GM23248 (cell line): ENCODE data around the gene NUDT4. TPM values are rescaled to one million over a fixed set of nuclear protein-coding genes. Genes with fewer than 3 reads are reported as not detected.

Experiments
- DNase-seq: peaks from one replicate; pipeline ENCODE4 v3.0.0-alpha.2; 2015
- H2AFZ ChIP-seq: fragments of 200-600 bp; sonication (generic); 2 replicates; pipeline ENCODE4 v1.6.1; 2016; ENCODE audit warnings: antibody characterized with exemption
- H3F3A ChIP-seq: fragments of 200-600 bp; sonication (generic); 2 replicates; pipeline ENCODE4 v1.6.1; 2016; ENCODE audit warnings: mild to moderate bottlenecking, antibody characterized with exemption, mixed run types; ENCODE audit not compliant: insufficient read depth
- H3K27ac ChIP-seq: fragments of 200-600 bp; sonication (generic); 2 replicates; pipeline ENCODE4 v1.5.1; 2016; ENCODE audit warnings: mild to moderate bottlenecking
- H3K27me3 ChIP-seq: fragments of 200-600 bp; sonication (generic); replicated peaks from 2 replicates; pipeline ENCODE4 v1.6.1; 2016; ENCODE audit warnings: mild to moderate bottlenecking; ENCODE audit not compliant: insufficient read depth
- H3K36me3 ChIP-seq: fragments of 200-600 bp; sonication (generic); 2 replicates; pipeline ENCODE4 v1.6.1; 2016; ENCODE audit warnings: low read depth, mild to moderate bottlenecking
- H3K4me1 ChIP-seq: fragments of 200-600 bp; sonication (generic); 2 replicates; pipeline ENCODE4 v1.6.1; 2016; ENCODE audit warnings: mild to moderate bottlenecking; ENCODE audit not compliant: insufficient read depth
- H3K4me2 ChIP-seq: fragments of 200-600 bp; sonication (generic); one replicate; pipeline ENCODE4 v1.6.1; 2016; ENCODE audit warnings: mild to moderate bottlenecking; ENCODE audit not compliant: unreplicated experiment
- H3K4me3 ChIP-seq: fragments of 200-600 bp; sonication (generic); 2 replicates; pipeline ENCODE4 v1.5.1; 2016; ENCODE audit warnings: mild to moderate bottlenecking
- H3K79me2 ChIP-seq: fragments of 200-600 bp; sonication (generic); 2 replicates; pipeline ENCODE4 v1.6.1; 2016; ENCODE audit warnings: mild to moderate bottlenecking; ENCODE audit not compliant: insufficient read depth
- H3K9ac ChIP-seq: fragments of 200-600 bp; sonication (generic); 2 replicates; pipeline ENCODE4 v1.6.1; 2016; ENCODE audit warnings: mild to moderate bottlenecking
- H3K9me2 ChIP-seq: fragments of 200-600 bp; sonication (generic); 2 replicates; pipeline ENCODE4 v1.6.1; 2016; ENCODE audit warnings: mixed run types, mild to moderate bottlenecking, moderate library complexity; ENCODE audit not compliant: insufficient read depth
- H3K9me3 ChIP-seq: fragments of 200-600 bp; sonication (generic); one replicate; pipeline ENCODE4 v1.6.1; 2017; ENCODE audit warnings: low read depth
- H4K20me1 ChIP-seq: fragments of 200-600 bp; sonication (generic); 2 replicates; pipeline ENCODE4 v1.6.0; 2016; ENCODE audit not compliant: insufficient read depth
- EZH2 ChIP-seq: fragments of 200-600 bp; sonication (generic); IDR thresholded peaks from 2 replicates; pipeline ENCODE4 v1.6.1; 2018; ENCODE audit warnings: antibody characterized with exemption, mild to moderate bottlenecking; ENCODE audit not compliant: insufficient read depth, poor library complexity, severe bottlenecking
- EZH2phosphoT487 ChIP-seq: fragments of 200-600 bp; sonication (generic); IDR thresholded peaks from 2 replicates; pipeline ENCODE4 v1.6.1; 2018; ENCODE audit warnings: antibody characterized with exemption, moderate library complexity, mild to moderate bottlenecking, low read depth; ENCODE audit not compliant: insufficient read depth
- WGBS, 2 experiments: methylation state at CpG; one replicate each; pipeline ENCODE4 v1.1.6; 2015 to 2017; ENCODE audit warnings: low lambda C conversion rate in 2 of 2, low coverage in 1 of 2; ENCODE audit errors: missing lambda C conversion rate in 2 of 2; 5-methylcytosine and 5-hydroxymethylcytosine counted together
- in situ Hi-C: fragments of 300-500 bp; cut with MboI; formaldehyde crosslinking; loops from 2 replicates; pipeline ENCODE4 v1.15.0; 2020
- polyA plus RNA-seq: library from polyadenylated mRNA; unstranded; fragments of >200 nt; fragmentation: Nextera tagmentation; extraction: Ambion mirVana; gene quantifications from 2 replicates; pipeline ENCODE4 v1.2.1, GENCODE V29; 2016
- total RNA-seq: library from RNA; depleted of rRNA; stranded (reverse); fragments of >200 nt; shearing (Covaris generic); gene quantifications from 2 replicates; pipeline ENCODE4 v1.2.3, GENCODE V29; 2014

The NUDT4 gene
- total and polyA plus RNA-seq, 2 experiments from 2014 or later, result 37.2 to 47.8 TPM

DNA sequence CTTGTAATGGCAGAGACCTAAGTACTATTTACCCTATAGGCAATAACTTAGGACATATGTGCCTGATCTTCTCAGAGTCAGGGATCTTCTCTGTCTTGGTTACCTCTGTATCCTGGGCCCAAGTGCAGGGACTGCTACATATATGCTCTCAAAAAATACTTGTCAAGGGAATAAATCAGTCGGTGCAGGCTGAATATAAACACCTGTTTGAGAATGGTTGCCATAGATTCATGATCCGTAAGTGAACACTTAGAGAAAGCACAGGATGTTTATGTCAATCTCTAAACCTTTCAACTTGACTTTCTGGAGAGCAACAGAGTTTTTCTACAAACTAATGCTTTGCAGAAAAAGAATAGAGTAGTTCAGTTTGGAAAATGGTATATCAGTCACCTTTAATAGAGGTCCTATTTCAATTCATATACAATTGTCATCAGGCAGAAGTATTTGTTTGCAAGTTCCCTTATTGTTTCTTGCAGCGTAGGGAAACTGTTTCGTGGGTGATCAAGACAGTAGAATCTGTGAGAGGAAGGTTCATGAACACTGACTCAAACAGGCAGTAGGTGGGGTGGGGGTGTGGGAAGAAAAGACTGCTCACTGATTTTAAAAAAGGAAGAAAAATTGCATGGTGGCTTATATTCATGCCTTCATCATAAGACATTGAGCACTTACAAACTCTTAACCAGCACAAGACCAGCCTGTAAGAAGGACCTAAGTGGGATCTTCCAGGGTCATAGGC, 70.0 kb downstream of the NUDT4 start:
- TF ChIP-seq EZH2phosphoT487 (no peak), EZH2 (no peak)
- in situ Hi-C loops, result no loop called here
- DNase-seq, result no peak

DNA sequence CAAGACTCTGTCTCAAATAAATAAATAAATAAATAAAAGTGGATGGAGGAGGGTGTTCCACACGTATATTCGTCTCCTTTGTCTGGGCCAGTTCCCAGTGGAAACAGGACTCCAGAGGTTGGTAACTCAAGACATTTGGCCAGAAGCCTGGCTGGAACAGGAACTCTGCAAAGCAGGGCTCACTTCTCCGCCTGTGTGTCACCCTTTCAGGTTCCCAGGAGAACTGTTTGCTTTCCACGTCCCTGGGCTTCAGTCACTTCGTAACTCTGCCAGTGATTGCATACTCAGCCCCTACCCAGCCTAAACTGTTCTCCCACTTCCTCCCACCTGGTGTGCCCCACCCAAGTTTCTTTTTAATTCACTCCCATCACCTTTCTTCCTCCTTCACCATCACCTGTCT, 71.1 kb downstream of the NUDT4 start:
- Histone ChIP-seq H3K27me3 (no peaks in the 10 kb centered on the region), H3K79me2 (no peaks in the 10 kb centered on the region), H3K36me3 (no peaks in the 10 kb centered on the region), H3K4me1 (peaks cover 7% of the 10 kb centered on the region), H3K9me2 (no peaks in the 10 kb centered on the region), H3F3A (peaks cover 6% of the 10 kb centered on the region; the same call in 1 of the 2 replicates), H3K9ac (no peak overlapping the region), H3K4me3 (no peak overlapping the region), H3K27ac (no peak overlapping the region), H4K20me1 (no peaks in the 10 kb centered on the region), H2AFZ (no peak overlapping the region), H3K4me2 (no peak overlapping the region), H3K9me3 (no peaks in the 10 kb centered on the region)
- 92 to 96% methylated on average over 5 of the region's 5 CpGs for WGBS, 2 experiments
- TF ChIP-seq EZH2, result no peak
- DNase-seq, result no peak
- in situ Hi-C loops, result no loop called here

More for the DNA sequence above, 70.0 kb downstream of the NUDT4 start:
- no peak overlapping the region for H3K4me2 ChIP-seq
- H3K9me3 ChIP-seq, result no peaks in the 10 kb centered on the region
- H3K79me2 ChIP-seq, result no peaks in the 10 kb centered on the region
- H3K9ac ChIP-seq, result no peak overlapping the region
- no peak overlapping the region for H2AFZ ChIP-seq
- no peaks in the 10 kb centered on the region for H3K9me2 ChIP-seq
- no peaks in the 10 kb centered on the region for H4K20me1 ChIP-seq
- no peak overlapping the region for H3K4me3 ChIP-seq
- H3K27me3 ChIP-seq, result no peaks in the 10 kb centered on the region
- peaks cover 4% of the 10 kb centered on the region for H3K4me1 ChIP-seq
- H3K36me3 ChIP-seq, result no peaks in the 10 kb centered on the region
- no peak overlapping the region for H3K27ac ChIP-seq
- peaks cover 6% of the 10 kb centered on the region for H3F3A ChIP-seq
- WGBS, 2 experiments, result 89 to 91% methylated on average over 4 of the region's 4 CpGs

DNA sequence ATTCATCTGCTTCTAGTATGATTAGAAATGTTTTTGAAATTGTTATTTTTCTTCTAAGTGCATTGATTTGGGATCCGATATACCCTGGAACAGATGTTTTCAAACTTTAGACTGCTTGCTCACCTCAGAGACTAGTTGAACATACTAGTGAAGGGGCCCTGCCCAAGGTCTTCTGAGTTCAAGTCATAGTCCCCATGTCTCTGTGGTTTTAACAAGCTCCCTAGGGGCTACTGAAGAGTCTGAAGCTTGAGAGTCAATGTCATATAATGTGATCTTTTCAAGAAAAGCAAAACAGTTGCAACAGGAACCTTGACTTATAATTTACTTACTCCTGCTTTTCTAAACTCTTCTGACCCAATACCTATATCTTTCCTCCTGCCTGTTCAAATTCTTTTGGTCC, 71.6 kb downstream of the NUDT4 start:
- 57 to 71% methylated on average over 1 of the region's 1 CpG for WGBS, 2 experiments
- H3K4me2 ChIP-seq, result no peak overlapping the region
- in situ Hi-C loops, result no loop called here

DNA sequence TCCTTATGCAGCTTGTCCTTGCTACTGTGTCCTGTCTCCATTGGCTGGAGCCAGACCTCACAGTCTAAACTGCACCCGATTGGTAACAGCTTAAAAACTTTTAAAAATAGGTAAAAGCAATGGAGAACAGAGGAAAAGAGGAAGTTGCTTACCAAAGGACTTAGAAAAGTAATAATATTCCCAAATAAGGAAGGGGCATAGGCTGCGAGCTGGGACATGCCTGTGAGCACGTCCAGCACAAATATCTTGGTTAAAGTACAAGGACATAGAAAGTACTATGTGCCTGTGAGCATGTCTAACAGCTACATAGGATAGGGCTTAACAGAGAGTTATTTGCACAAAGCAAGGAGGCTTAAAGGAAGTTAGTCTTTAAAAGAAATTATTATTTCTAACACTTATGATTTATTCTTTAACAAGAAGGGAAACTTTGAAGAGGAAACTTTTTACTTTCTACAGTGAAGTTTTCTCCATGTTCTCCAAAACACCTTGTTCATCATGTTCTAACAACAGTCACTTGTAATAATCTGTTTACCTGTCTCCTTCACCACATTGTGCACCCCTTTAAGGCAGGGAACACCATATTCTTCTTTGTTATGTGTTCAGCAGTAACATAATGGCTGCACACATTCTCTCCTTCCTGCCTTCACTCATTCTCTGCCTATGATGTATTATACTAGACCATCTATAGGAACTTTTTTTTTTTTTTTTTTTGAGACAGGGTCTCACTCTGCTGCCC, 73.9 kb downstream of the NUDT4 start:
- 89 to 92% methylated on average over 3 of the region's 3 CpGs for WGBS, 2 experiments
- H3K4me1 ChIP-seq, result peaks cover 13% of the 10 kb centered on the region
- no peak for TF ChIP-seq EZH2
- no peak for TF ChIP-seq EZH2phosphoT487
- no peak overlapping the region for H2AFZ ChIP-seq
- H3F3A ChIP-seq, result peaks cover 13% of the 10 kb centered on the region; the same call in 1 of the 2 replicates
- H3K4me3 ChIP-seq, result no peak overlapping the region
- H3K27ac ChIP-seq, result no peak overlapping the region
- no peak overlapping the region for H3K9ac ChIP-seq
- no peaks in the 10 kb centered on the region for H4K20me1 ChIP-seq
- no peaks in the 10 kb centered on the region for H3K9me2 ChIP-seq
- no peaks in the 10 kb centered on the region for H3K79me2 ChIP-seq
- DNase-seq, result no peak
- no peaks in the 10 kb centered on the region for H3K36me3 ChIP-seq
- H3K9me3 ChIP-seq, result no peaks in the 10 kb centered on the region
- H3K4me2 ChIP-seq, result no peak overlapping the region
- H3K27me3 ChIP-seq, result no peaks in the 10 kb centered on the region
- in situ Hi-C loops, result no loop called here

More for the DNA sequence above, 71.6 kb downstream of the NUDT4 start:
- H2AFZ ChIP-seq, result no peak overlapping the region
- H3K4me3 ChIP-seq, result no peak overlapping the region
- H3K9me2 ChIP-seq, result no peaks in the 10 kb centered on the region
- no peak overlapping the region for H3K27ac ChIP-seq
- H3K79me2 ChIP-seq, result no peaks in the 10 kb centered on the region
- H3K9me3 ChIP-seq, result no peaks in the 10 kb centered on the region
- no peaks in the 10 kb centered on the region for H3K27me3 ChIP-seq
- no peak for DNase-seq
- TF ChIP-seq EZH2phosphoT487 (no peak), EZH2 (no peak)
- H4K20me1 ChIP-seq, result no peaks in the 10 kb centered on the region
- H3K36me3 ChIP-seq, result no peaks in the 10 kb centered on the region
- peaks cover 11% of the 10 kb centered on the region; the same call in 1 of the 2 replicates for H3F3A ChIP-seq
- no peak overlapping the region for H3K9ac ChIP-seq
- H3K4me1 ChIP-seq, result peaks cover 12% of the 10 kb centered on the region
